Measurements from ENCODE around the gene SMIM20. TPM values are rescaled to one million over a fixed set of nuclear protein-coding genes. Genes with fewer than 3 reads are reported as not detected.
A peak's percentile ranks its signal among the peaks of the same experiment; 100 is the strongest.
"Not testable (repeated sequence)": the region's sequence is repeated elsewhere in the genome, so short reads cannot be mapped to it uniquely, and the experiment has no call there.

The SMIM20 gene
- total RNA-seq, 1 donor from 2014 or later = 31.2 TPM

GRCh38 chr4:25905371-25905770, 8.6 kb upstream of the SMIM20 start:
- no peak for DNase-seq (ENCODE audit: low read depth)
- no peak for TF ChIP-seq CTCF (conservative IDR thresholded peaks at IDR 0.05; ENCODE audit: low read depth, low read length)
- no peak overlapping the region for H3K4me3 ChIP-seq (ENCODE audit: low read depth, low read length)

- H3K4me3 ChIP-seq (ENCODE audit: low read depth, low read length); DNase-seq (ENCODE audit: low read depth): not testable (repeated sequence)
Measured at GRCh38 chr4:25906113-25906512, 7.9 kb upstream of the SMIM20 start.

GRCh38 chr4:25908491-25908901, 5.5 kb upstream of the SMIM20 start:
- TF ChIP-seq CTCF (conservative IDR thresholded peaks at IDR 0.05; ENCODE audit: low read depth, low read length) = no peak
- H3K4me3 ChIP-seq (ENCODE audit: low read depth, low read length) = no peak overlapping the region
- DNase-seq (ENCODE audit: low read depth) = peak; percentile 79

- no peak for DNase-seq (ENCODE audit: low read depth)
- no peak for TF ChIP-seq CTCF (conservative IDR thresholded peaks at IDR 0.05; ENCODE audit: low read depth, low read length)
- H3K4me3 ChIP-seq (ENCODE audit: low read depth, low read length) = no peak overlapping the region
Measured at GRCh38 chr4:25911356-25911755, 2.7 kb upstream of the SMIM20 start.

- no peak for DNase-seq (ENCODE audit: low read depth)
- TF ChIP-seq CTCF (conservative IDR thresholded peaks at IDR 0.05; ENCODE audit: low read depth, low read length) = no peak
- peak overlapping the region; percentile 87 for H3K4me3 ChIP-seq (ENCODE audit: low read depth, low read length)
Measured at GRCh38 chr4:25913056-25913850, 767 bp upstream of the SMIM20 start.

GRCh38 chr4:25914670-25915352, 791 bp downstream of the SMIM20 start:
- peak overlapping the region; percentile 87 for H3K4me3 ChIP-seq (ENCODE audit: low read depth, low read length)
- TF ChIP-seq CTCF (conservative IDR thresholded peaks at IDR 0.05; ENCODE audit: low read depth, low read length) = no peak
- no peak for DNase-seq (ENCODE audit: low read depth)

- TF ChIP-seq CTCF (conservative IDR thresholded peaks at IDR 0.05; ENCODE audit: low read depth, low read length) = no peak
- H3K4me3 ChIP-seq (ENCODE audit: low read depth, low read length) = no peak overlapping the region
- DNase-seq (ENCODE audit: low read depth) = no peak
Measured at GRCh38 chr4:25915353-25915705, 1.3 kb downstream of the SMIM20 start.

Measured in epithelial cell of proximal tubule (primary cell).